Mesodermal cell (in vitro differentiated cells): ENCODE results near the gene ARG2.

ENCODE experiments used
- H3K27ac ChIP-seq: 2 replicates; pipeline ENCODE4 v1.7.0; 2013; ENCODE audit warnings: mild to moderate bottlenecking, low read depth, low read length, moderate library complexity; ENCODE audit not compliant: severe bottlenecking
- H3K36me3 ChIP-seq: 2 replicates; pipeline ENCODE4 v1.7.1; 2013; ENCODE audit warnings: mild to moderate bottlenecking, low read length, moderate library complexity; ENCODE audit not compliant: control insufficient read depth, insufficient read depth
- H3K4me1 ChIP-seq: one replicate; pipeline ENCODE4 v1.7.1; 2013; ENCODE audit warnings: mild to moderate bottlenecking, low read length; ENCODE audit not compliant: insufficient read depth, control insufficient read depth, poor library complexity, severe bottlenecking
- H3K4me3 ChIP-seq: 2 replicates; pipeline ENCODE4 v1.7.0; 2013; ENCODE audit warnings: low read length, control low read depth, mild to moderate bottlenecking; ENCODE audit not compliant: insufficient read depth, poor library complexity, severe bottlenecking; ENCODE audit errors: extremely low read depth
- H3K9me3 ChIP-seq: 2 replicates; pipeline ENCODE4 v1.7.1; 2013; ENCODE audit warnings: mild to moderate bottlenecking, low read length, moderate library complexity; ENCODE audit not compliant: control insufficient read depth
- WGBS, 2 experiments: methylation state at CpG; one replicate each; pipeline ENCODE4 v1.1.5; 2013; ENCODE audit warnings: missing lambda C conversion rate in 2 of 2; ENCODE audit not compliant: insufficient coverage in 2 of 2; 5-methylcytosine and 5-hydroxymethylcytosine counted together

Gene ARG2

DNA sequence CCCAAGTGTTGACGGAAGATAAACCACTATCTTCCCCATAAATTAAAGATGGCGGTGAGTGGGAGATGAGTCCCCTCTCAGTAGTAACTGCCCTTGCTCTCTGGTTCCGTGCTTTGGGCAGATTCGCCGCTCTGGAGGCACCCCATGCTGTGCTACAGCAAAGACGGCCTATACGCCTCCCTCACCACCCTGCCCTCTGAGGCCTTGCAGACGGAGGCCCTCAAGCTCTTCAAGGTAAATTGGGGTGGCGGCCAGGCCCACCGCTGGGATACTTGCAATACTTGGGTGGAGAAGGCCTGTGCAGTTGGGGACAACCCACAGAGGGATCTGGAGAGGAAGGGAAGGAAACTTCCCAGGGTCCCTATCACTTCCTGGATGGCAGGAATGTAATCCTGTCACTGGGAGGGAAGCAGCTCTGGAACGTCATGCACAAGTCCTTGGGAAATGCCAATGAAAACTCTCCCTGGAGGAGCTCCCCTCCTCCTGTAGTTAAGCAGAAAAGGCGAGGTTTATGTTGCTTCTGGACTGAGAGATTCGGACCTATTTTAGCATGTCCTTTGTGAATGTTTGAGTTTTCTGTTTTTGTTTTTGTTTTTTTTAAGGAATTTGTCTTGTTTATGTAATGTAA is 42.4 kb upstream of the ARG2 start:
- peaks cover 8% of the 10 kb centered on the region for H3K4me1 ChIP-seq
- no peaks in the 10 kb centered on the region for H3K9me3 ChIP-seq
- peaks cover 5% of the 10 kb centered on the region for H3K36me3 ChIP-seq
- WGBS, 2 experiments, result 78 to 96% methylated on average over 8 to 9 of the region's 13 CpGs
- no peak overlapping the region for H3K4me3 ChIP-seq
- no peak overlapping the region for H3K27ac ChIP-seq

- no peak overlapping the region for H3K4me3 ChIP-seq
- WGBS, 2 experiments, result 95 to 97% methylated on average over 14 to 16 of the region's 16 CpGs
- H3K27ac ChIP-seq, result no peak overlapping the region
- no peaks in the 10 kb centered on the region for H3K9me3 ChIP-seq
- peaks cover 8% of the 10 kb centered on the region for H3K4me1 ChIP-seq
- peaks cover 5% of the 10 kb centered on the region for H3K36me3 ChIP-seq
These were observed 41.6 kb upstream of the ARG2 start for GRCh38 chr14:67577909-67578749.

DNA sequence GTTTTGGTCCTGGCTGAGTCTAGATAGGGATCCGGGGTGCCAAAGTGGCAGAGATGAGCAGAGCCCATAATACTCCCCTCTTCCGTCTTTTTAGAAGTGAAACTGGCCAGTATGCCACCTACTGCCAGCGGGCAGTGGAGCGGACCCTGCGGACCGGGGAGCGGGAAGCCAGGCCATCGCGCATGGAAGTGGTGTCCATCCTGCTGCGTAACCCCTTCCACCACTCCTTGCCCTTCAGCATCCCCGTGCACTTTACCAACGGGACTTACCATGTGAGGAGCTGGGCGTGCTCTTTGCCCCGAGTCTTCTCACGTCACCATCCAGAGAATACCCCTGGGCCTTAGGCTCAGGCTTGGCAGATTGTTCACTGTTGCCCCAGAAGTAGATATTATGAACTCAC is 40.7 kb upstream of the ARG2 start:
- H3K9me3 ChIP-seq, result no peaks in the 10 kb centered on the region
- peaks cover 8% of the 10 kb centered on the region for H3K4me1 ChIP-seq
- no peak overlapping the region for H3K27ac ChIP-seq
- H3K4me3 ChIP-seq, result no peak overlapping the region
- H3K36me3 ChIP-seq, result peaks cover 5% of the 10 kb centered on the region
- 81 to 85% methylated on average over 12 to 13 of the region's 15 CpGs for WGBS, 2 experiments

GRCh38 chr14:67579636-67580035 is 40.1 kb upstream of the ARG2 start:
- peaks cover 8% of the 10 kb centered on the region for H3K4me1 ChIP-seq
- H3K9me3 ChIP-seq, result no peaks in the 10 kb centered on the region
- no peak overlapping the region for H3K27ac ChIP-seq
- 92 to 96% methylated on average over 7 of the region's 7 CpGs for WGBS, 2 experiments
- H3K36me3 ChIP-seq, result peaks cover 5% of the 10 kb centered on the region
- no peak overlapping the region for H3K4me3 ChIP-seq

DNA sequence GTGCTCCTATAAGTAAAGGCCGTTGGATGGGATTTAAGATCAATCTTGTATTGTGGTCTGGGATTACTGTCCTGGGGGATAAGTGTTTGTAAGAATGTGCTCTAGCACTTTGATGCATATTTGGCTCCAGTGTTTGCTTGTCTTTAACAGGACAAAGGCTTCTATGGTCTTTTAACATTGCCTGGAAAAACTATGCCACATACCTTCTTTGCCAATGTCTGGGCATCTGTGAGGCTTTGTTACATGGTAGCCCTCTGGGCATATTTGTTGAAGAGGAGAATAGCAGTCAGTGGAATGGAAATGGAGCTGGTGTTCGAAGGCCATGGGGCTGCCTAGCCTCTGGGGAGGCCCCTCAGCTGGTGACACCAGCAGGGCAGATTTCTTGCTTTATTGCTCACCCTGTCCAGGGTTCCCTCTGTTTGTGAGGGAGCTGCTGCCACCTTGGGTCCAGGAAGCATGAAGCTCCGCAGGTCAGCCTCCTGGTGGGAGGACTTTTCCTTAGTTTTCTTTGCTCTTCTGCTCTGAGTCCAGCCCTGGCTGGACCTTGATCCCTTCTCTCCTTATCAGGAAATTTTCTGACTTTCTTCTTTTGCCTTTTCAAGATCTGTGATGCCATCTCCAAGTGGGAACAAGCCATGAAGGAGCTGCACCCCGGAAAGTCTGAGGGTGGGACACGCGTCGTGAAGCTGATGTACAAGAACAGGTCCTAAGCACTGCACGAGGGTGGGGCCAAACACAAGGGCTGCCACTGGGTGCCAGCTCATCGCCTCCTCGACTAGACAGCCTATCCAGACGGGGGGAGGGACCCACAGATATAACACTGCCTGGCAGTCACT is 39.2 kb upstream of the ARG2 start:
- 82 to 93% methylated on average over 9 to 11 of the region's 11 CpGs for WGBS, 2 experiments
- no peak overlapping the region for H3K27ac ChIP-seq
- H3K4me3 ChIP-seq, result no peak overlapping the region
- peaks cover 8% of the 10 kb centered on the region for H3K36me3 ChIP-seq
- peaks cover 8% of the 10 kb centered on the region for H3K4me1 ChIP-seq
- H3K9me3 ChIP-seq, result no peaks in the 10 kb centered on the region

GRCh38 chr14:67581643-67582042 is 38.1 kb upstream of the ARG2 start:
- peaks cover 8% of the 10 kb centered on the region for H3K36me3 ChIP-seq
- H3K4me3 ChIP-seq, result no peak overlapping the region
- no peak overlapping the region for H3K27ac ChIP-seq
- whole genome bisulfite sequencing, 2 experiments, result 100% methylated on average over 1 of the region's 1 CpG; no CpG with 5 or more reads in 1 of the 2 experiments
- H3K4me1 ChIP-seq, result peaks cover 8% of the 10 kb centered on the region
- H3K9me3 ChIP-seq, result no peaks in the 10 kb centered on the region

DNA sequence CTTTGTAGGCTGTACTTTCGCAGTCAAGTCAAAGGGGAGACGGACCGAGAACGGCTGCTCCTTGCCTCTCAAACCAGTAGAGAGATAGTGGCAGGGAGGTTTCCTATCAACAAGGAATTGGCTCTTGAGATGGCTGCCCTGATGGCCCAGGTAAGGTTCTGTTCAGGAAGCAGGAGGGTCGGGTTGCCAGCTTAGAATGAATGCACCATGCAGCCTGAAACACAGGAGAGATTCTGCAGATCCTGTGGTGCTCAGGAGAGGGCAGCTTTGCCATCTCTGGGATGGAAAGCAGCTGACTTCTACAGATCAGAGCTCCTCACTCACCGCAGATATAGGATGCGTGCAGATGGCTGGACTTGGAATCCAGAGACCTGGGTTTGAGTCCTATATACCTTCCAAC is 37.7 kb upstream of the ARG2 start:
- Histone ChIP-seq H3K4me3 (no peak overlapping the region), H3K9me3 (no peaks in the 10 kb centered on the region), H3K4me1 (peaks cover 7% of the 10 kb centered on the region), H3K27ac (no peak overlapping the region), H3K36me3 (peaks cover 8% of the 10 kb centered on the region)
- 91 to 96% methylated on average over 6 to 7 of the region's 7 CpGs for WGBS, 2 experiments

- 80 to 89% methylated on average over 6 of the region's 6 CpGs for WGBS, 2 experiments
- H3K27ac ChIP-seq, result no peak overlapping the region
- peaks cover 13% of the 10 kb centered on the region for H3K36me3 ChIP-seq
- no peak overlapping the region for H3K4me3 ChIP-seq
- no peaks in the 10 kb centered on the region for H3K9me3 ChIP-seq
- H3K4me1 ChIP-seq, result no peaks in the 10 kb centered on the region
These were observed 35.7 kb upstream of the ARG2 start for GRCh38 chr14:67583711-67584644.

DNA sequence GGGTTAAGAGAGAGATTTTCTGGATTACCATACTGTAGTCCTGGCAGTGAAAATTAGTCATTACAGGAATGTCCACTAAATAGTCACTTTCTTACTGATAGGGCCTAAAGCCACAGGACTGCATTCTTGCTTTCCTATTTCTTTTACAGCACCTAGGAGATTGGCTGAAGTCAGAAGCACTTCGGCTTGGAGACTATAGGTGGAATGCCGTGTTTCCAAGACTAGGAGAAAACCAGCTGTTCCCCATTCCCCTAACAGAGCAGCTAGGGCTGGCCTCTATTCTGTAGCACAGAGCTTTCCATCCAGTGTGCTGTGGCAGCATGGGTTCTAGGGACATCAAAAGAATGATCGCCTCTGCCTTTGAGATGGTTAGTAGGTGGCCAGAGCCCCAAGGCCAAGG is 34.7 kb upstream of the ARG2 start:
- H3K4me1 ChIP-seq, result no peaks in the 10 kb centered on the region
- H3K27ac ChIP-seq, result no peak overlapping the region
- no peaks in the 10 kb centered on the region for H3K9me3 ChIP-seq
- H3K4me3 ChIP-seq, result no peak overlapping the region
- peaks cover 16% of the 10 kb centered on the region for H3K36me3 ChIP-seq
- WGBS, 2 experiments, result 100% methylated on average over 2 of the region's 3 CpGs

GRCh38 chr14:67586369-67586768 is 33.4 kb upstream of the ARG2 start:
- H3K9me3 ChIP-seq, result no peaks in the 10 kb centered on the region
- no peak overlapping the region for H3K4me3 ChIP-seq
- WGBS, 2 experiments, result 94 to 96% methylated on average over 2 to 4 of the region's 4 CpGs
- no peak overlapping the region for H3K27ac ChIP-seq
- H3K4me1 ChIP-seq, result no peaks in the 10 kb centered on the region
- H3K36me3 ChIP-seq, result peaks cover 16% of the 10 kb centered on the region
